ENCODE measurements around the gene LMF1.

LMF1 gene

DNA sequence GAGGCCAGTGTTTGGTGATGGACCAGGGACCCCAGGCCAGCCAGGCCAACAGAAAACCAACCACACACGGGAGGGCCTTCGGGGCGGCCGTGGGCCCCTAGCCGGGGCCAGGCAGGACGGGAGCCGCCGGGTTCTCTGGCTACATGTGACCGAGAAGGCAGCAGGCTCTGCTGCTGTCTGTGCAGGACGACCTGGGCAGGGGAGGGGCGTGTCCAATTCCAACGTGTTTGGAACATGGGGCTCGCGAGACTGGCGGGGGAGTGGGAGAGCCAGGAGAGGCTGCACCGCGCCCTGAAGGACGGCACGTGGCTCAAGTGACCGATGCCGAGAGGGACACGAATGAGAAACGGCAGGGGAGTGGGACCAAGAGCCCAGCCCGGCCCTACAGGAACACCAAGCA is 75.4 kb downstream of the LMF1 start:
- H3F3A ChIP-seq (ENCODE audit: control insufficient read depth, insufficient read depth): no peaks in the 10 kb centered on the region
- H3K79me2 ChIP-seq (ENCODE audit: control insufficient read depth, low read length): no peaks in the 10 kb centered on the region
- no peaks in the 10 kb centered on the region for H3K4me1 ChIP-seq (ENCODE audit: control insufficient read depth, low read length)
- H3K9me3 ChIP-seq (ENCODE audit: control insufficient read depth, insufficient read depth, low read length): no peaks in the 10 kb centered on the region
- H3K9me2 ChIP-seq (replicated peaks; ENCODE audit: control insufficient read depth, low read length): no peaks in the 10 kb centered on the region
- H3K27me3 ChIP-seq (ENCODE audit: control insufficient read depth, low read length): no peaks in the 10 kb centered on the region
- H4K20me1 ChIP-seq (ENCODE audit: control insufficient read depth, insufficient read depth, low read depth, low read length): no peaks in the 10 kb centered on the region
- no peak overlapping the region for H3K27ac ChIP-seq (ENCODE audit: low read depth, low read length)
- TF ChIP-seq EZH2phosphoT487 (IDR thresholded peaks at IDR 0.05; ENCODE audit: borderline replicate concordance, low read length): no peak
- TF ChIP-seq, protein P1, sequence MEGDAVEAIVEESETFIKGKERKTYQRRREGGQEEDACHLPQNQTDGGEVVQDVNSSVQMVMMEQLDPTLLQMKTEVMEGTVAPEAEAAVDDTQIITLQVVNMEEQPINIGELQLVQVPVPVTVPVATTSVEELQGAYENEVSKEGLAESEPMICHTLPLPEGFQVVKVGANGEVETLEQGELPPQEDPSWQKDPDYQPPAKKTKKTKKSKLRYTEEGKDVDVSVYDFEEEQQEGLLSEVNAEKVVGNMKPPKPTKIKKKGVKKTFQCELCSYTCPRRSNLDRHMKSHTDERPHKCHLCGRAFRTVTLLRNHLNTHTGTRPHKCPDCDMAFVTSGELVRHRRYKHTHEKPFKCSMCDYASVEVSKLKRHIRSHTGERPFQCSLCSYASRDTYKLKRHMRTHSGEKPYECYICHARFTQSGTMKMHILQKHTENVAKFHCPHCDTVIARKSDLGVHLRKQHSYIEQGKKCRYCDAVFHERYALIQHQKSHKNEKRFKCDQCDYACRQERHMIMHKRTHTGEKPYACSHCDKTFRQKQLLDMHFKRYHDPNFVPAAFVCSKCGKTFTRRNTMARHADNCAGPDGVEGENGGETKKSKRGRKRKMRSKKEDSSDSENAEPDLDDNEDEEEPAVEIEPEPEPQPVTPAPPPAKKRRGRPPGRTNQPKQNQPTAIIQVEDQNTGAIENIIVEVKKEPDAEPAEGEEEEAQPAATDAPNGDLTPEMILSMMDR (IDR thresholded peaks at IDR 0.05; ENCODE audit: low read depth, low read length, poor library complexity, severe bottlenecking): no peak
- no peak overlapping the region for H3K4me3 ChIP-seq (ENCODE audit: low read length)
- H3K36me3 ChIP-seq (ENCODE audit: control insufficient read depth, low read length): no peaks in the 10 kb centered on the region
- no peak overlapping the region for H3K4me2 ChIP-seq (ENCODE audit: low read length)

DNA sequence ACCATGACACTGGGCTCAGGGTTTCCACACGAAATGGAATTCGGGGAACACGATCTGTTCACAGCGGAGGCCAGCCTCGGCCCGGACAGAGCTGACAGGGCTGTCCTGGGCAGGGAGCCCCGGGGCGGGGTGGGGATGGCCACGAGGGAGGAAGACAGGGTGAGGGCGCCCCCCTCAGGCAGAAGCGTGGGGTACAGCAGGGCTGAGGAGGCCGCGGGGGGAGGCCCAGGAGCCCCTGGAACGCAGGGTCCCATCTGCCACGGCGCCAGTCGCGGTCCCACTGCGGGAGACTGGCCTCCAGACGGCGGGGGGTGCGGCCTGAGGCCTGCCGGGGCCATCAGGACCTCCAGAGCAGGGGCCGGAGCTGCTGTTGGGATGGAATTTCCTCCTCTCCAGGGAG is 75.9 kb downstream of the LMF1 start:
- Histone ChIP-seq H3K9me3 (ENCODE audit: control insufficient read depth, insufficient read depth, low read length) (no peaks in the 10 kb centered on the region), H4K20me1 (ENCODE audit: control insufficient read depth, insufficient read depth, low read depth, low read length) (no peaks in the 10 kb centered on the region), H3K36me3 (ENCODE audit: control insufficient read depth, low read length) (no peaks in the 10 kb centered on the region), H3K4me3 (ENCODE audit: low read length) (no peak overlapping the region), H3K79me2 (ENCODE audit: control insufficient read depth, low read length) (no peaks in the 10 kb centered on the region), H3K9me2 (replicated peaks; ENCODE audit: control insufficient read depth, low read length) (no peaks in the 10 kb centered on the region), H3K4me2 (ENCODE audit: low read length) (no peak overlapping the region), H3K4me1 (ENCODE audit: control insufficient read depth, low read length) (no peaks in the 10 kb centered on the region), H3F3A (ENCODE audit: control insufficient read depth, insufficient read depth) (no peaks in the 10 kb centered on the region), H3K27ac (ENCODE audit: low read depth, low read length) (no peak overlapping the region), H3K27me3 (ENCODE audit: control insufficient read depth, low read length) (no peaks in the 10 kb centered on the region)
- no peak for TF ChIP-seq EZH2phosphoT487 (IDR thresholded peaks at IDR 0.05; ENCODE audit: borderline replicate concordance, low read length)
- TF ChIP-seq, protein P1 (IDR thresholded peaks at IDR 0.05; ENCODE audit: low read depth, low read length, poor library complexity, severe bottlenecking): peak; percentile 39

- Histone ChIP-seq H3K4me1 (ENCODE audit: control insufficient read depth, low read length) (no peaks in the 10 kb centered on the region), H3K4me3 (ENCODE audit: low read length) (no peak overlapping the region), H3K36me3 (ENCODE audit: control insufficient read depth, low read length) (no peaks in the 10 kb centered on the region), H3K79me2 (ENCODE audit: control insufficient read depth, low read length) (no peaks in the 10 kb centered on the region), H3K27me3 (ENCODE audit: control insufficient read depth, low read length) (no peaks in the 10 kb centered on the region), H3F3A (ENCODE audit: control insufficient read depth, insufficient read depth) (no peaks in the 10 kb centered on the region), H3K4me2 (ENCODE audit: low read length) (no peak overlapping the region), H4K20me1 (ENCODE audit: control insufficient read depth, insufficient read depth, low read depth, low read length) (no peaks in the 10 kb centered on the region), H3K9me3 (ENCODE audit: control insufficient read depth, insufficient read depth, low read length) (no peaks in the 10 kb centered on the region), H3K9me2 (replicated peaks; ENCODE audit: control insufficient read depth, low read length) (no peaks in the 10 kb centered on the region), H3K27ac (ENCODE audit: low read depth, low read length) (no peak overlapping the region)
- TF ChIP-seq EZH2phosphoT487 (IDR thresholded peaks at IDR 0.05; ENCODE audit: borderline replicate concordance, low read length): no peak
- TF ChIP-seq, protein P1 (IDR thresholded peaks at IDR 0.05; ENCODE audit: low read depth, low read length, poor library complexity, severe bottlenecking): no peak
Measured at GRCh38 chr16:894136-894535, 76.6 kb downstream of the LMF1 start.

- no peaks in the 10 kb centered on the region for H3K27me3 ChIP-seq (ENCODE audit: control insufficient read depth, low read length)
- no peaks in the 10 kb centered on the region for H3K36me3 ChIP-seq (ENCODE audit: control insufficient read depth, low read length)
- H3K9me2 ChIP-seq (replicated peaks; ENCODE audit: control insufficient read depth, low read length): no peaks in the 10 kb centered on the region
- no peaks in the 10 kb centered on the region for H3F3A ChIP-seq (ENCODE audit: control insufficient read depth, insufficient read depth)
- H3K4me2 ChIP-seq (ENCODE audit: low read length): no peak overlapping the region
- no peak overlapping the region for H3K27ac ChIP-seq (ENCODE audit: low read depth, low read length)
- no peaks in the 10 kb centered on the region for H4K20me1 ChIP-seq (ENCODE audit: control insufficient read depth, insufficient read depth, low read depth, low read length)
- no peaks in the 10 kb centered on the region for H3K4me1 ChIP-seq (ENCODE audit: control insufficient read depth, low read length)
- H3K4me3 ChIP-seq (ENCODE audit: low read length): no peak overlapping the region
- H3K79me2 ChIP-seq (ENCODE audit: control insufficient read depth, low read length): no peaks in the 10 kb centered on the region
- H3K9me3 ChIP-seq (ENCODE audit: control insufficient read depth, insufficient read depth, low read length): no peaks in the 10 kb centered on the region
- no peak for TF ChIP-seq EZH2phosphoT487 (IDR thresholded peaks at IDR 0.05; ENCODE audit: borderline replicate concordance, low read length)
- TF ChIP-seq, protein P1 (IDR thresholded peaks at IDR 0.05; ENCODE audit: low read depth, low read length, poor library complexity, severe bottlenecking): no peak
Measured at GRCh38 chr16:893360-893759, 77.4 kb downstream of the LMF1 start.

Measured in DOHH2 (cell line).